K562 (cell line): ENCODE results near the gene MSRB2.

ENCODE experiments used
- ZNF444 ChIP-seq: fragments of 250-450 bp; sonication (Bioruptor Pico); IDR thresholded peaks from 2 replicates; pipeline ENCODE4 v1.4.0; 2020; ENCODE audit warnings: mild to moderate bottlenecking, moderate library complexity
- TF ChIP-seq, protein P1 (sequence below): fragments of 250-450 bp; sonication (Bioruptor Pico); IDR thresholded peaks from 2 replicates; pipeline ENCODE4 v1.5.0; 2020; ENCODE audit warnings: mild to moderate bottlenecking, borderline replicate concordance
- TF ChIP-seq, protein P2 (sequence below): sonication (generic); formaldehyde crosslinking; IDR thresholded peaks from 2 replicates; pipeline ENCODE4 v1.5.0; 2020; ENCODE audit warnings: missing genetic modification reagents

DNA sequence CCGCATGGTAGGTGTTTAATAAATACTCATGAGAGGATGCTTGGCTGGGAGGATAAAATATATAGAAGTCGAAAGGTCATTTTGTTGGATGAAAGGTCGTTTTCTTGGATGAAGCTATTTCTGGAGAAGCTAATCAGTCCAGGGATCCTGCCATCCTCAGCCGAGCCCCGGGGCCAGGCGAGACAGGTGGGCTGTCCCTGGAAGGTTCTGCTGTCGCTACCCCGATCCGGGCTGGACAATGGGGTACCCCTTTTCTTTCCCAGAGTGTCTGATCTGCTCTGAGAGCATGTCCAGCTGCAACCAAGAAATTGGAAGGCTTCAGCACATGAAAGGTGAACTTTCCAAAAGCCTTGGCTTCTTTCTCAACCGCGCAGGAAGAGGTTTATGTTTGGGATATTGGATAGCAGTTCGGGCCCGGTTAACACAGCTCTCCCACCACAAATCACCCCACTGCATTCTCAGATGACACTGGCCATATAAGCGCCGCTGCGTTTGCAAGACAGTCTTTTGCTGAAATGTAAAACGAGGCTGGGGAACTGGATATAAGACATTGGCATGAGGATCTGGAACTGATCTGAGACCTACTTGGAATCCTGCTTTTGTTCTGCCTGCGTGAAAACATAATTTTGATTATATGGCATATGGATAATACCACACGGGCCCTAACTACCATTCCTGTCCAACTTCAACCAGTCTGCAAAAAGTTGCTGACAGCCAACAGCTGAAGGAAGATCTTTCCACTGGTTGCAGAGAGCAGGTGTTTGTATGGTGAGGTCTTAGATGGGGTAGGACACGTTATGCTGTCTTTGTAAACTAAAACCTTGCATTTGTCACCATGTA lies 31.2 kb upstream of the MSRB2 start:
- TF ChIP-seq, protein P1, sequence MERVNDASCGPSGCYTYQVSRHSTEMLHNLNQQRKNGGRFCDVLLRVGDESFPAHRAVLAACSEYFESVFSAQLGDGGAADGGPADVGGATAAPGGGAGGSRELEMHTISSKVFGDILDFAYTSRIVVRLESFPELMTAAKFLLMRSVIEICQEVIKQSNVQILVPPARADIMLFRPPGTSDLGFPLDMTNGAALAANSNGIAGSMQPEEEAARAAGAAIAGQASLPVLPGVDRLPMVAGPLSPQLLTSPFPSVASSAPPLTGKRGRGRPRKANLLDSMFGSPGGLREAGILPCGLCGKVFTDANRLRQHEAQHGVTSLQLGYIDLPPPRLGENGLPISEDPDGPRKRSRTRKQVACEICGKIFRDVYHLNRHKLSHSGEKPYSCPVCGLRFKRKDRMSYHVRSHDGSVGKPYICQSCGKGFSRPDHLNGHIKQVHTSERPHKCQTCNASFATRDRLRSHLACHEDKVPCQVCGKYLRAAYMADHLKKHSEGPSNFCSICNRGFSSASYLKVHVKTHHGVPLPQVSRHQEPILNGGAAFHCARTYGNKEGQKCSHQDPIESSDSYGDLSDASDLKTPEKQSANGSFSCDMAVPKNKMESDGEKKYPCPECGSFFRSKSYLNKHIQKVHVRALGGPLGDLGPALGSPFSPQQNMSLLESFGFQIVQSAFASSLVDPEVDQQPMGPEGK (CRISPR knock-in tag), result no peak
- TF ChIP-seq, protein P2, sequence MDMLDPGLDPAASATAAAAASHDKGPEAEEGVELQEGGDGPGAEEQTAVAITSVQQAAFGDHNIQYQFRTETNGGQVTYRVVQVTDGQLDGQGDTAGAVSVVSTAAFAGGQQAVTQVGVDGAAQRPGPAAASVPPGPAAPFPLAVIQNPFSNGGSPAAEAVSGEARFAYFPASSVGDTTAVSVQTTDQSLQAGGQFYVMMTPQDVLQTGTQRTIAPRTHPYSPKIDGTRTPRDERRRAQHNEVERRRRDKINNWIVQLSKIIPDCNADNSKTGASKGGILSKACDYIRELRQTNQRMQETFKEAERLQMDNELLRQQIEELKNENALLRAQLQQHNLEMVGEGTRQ, result no peak
- no peak for TF ChIP-seq ZNF444 (CRISPR knock-in tag)
